AG04450 (cell line): ENCODE measurements around the gene TSC22D3. TPM values are rescaled to one million over a fixed set of nuclear protein-coding genes. Genes with fewer than 3 reads are reported as not detected.
"Not testable (repeated sequence)": the region's sequence is repeated elsewhere in the genome, so short reads cannot be mapped to it uniquely, and the experiment has no call there.

Source experiments
- CTCF ChIA-PET: fragments of 300-600, 350-600 bp; formaldehyde crosslinking; extraction: SDS; loops from one replicate; lab custom pipeline; 2022; ENCODE audit warnings: antibody characterized with exemption, inconsistent platforms; lab: Charles Lee
- POLR2A ChIA-PET: fragments of 350-600 bp; formaldehyde crosslinking; extraction: SDS; loops from one replicate; lab custom pipeline; 2021; ENCODE audit warnings: antibody characterized with exemption, inconsistent platforms; lab: Yijun Ruan, JAX
- DNase-seq: peaks from one replicate; pipeline ENCODE4 v3.0.0-alpha.2; 2011; ENCODE audit warnings: low read depth, low spot score
- H3K27ac ChIP-seq: one replicate; pipeline ENCODE4 v1.5.1; 2012; ENCODE audit warnings: low read depth, low read length, control low read depth
- H3K27me3 ChIP-seq: one replicate; pipeline ENCODE4 v1.6.0; 2012; ENCODE audit warnings: low read length; ENCODE audit not compliant: control insufficient read depth, insufficient read depth
- H3K4me3 ChIP-seq: 2 replicates; pipeline ENCODE4 v1.5.1; 2011; ENCODE audit warnings: mild to moderate bottlenecking, low read depth, low read length, control low read depth
- H3K9me3 ChIP-seq: 2 replicates; pipeline ENCODE4 v1.5.1; 2012; ENCODE audit warnings: low read length; ENCODE audit not compliant: control insufficient read depth, insufficient read depth
- CTCF ChIP-seq: IDR thresholded peaks from 2 replicates; pipeline ENCODE4 v1.5.1; 2011; ENCODE audit warnings: low read depth, low read length, control low read depth, inconsistent platforms
- polyA plus RNA-seq: library from polyadenylated mRNA; depleted of rRNA; stranded (reverse); fragments of >200 nt; gene quantifications from 2 replicates; pipeline ENCODE4 v1.2.3, GENCODE V29; 2011; rRNA removed

TSC22D3 gene
- polyA plus RNA-seq, 1 experiment = 25.3 TPM

- ChIA-PET POLR2A (no interaction called here), CTCF (interaction anchor here (0.6 to 2.2 kb wide), 2 partner anchors 10 to 156 kb away, joined by 4 to 10 read pairs; no protein-coding TSS in a partner anchor)
- DNase-seq = no peak
- Histone ChIP-seq H3K9me3 (no peaks in the 10 kb centered on the region), H3K27me3 (no peaks in the 10 kb centered on the region), H3K4me3 (no peak overlapping the region), H3K27ac (no peak overlapping the region)
- no peak for TF ChIP-seq CTCF
These were observed 105.5 kb downstream of the TSC22D3 start for GRCh38 chrX:107669885-107670628.

- CTCF ChIA-PET = interaction anchor here (2.2 kb wide), 1 partner anchor 10 kb away, joined by 10 read pairs; no protein-coding TSS in a partner anchor
- DNase-seq = no peak
- Histone ChIP-seq H3K9me3 (no peaks in the 10 kb centered on the region), H3K27ac (no peak overlapping the region), H3K4me3 (no peak overlapping the region), H3K27me3 (no peaks in the 10 kb centered on the region)
- POLR2A ChIA-PET = no interaction called here
- TF ChIP-seq CTCF = no peak
These were observed 106.3 kb downstream of the TSC22D3 start for GRCh38 chrX:107669261-107669660.

GRCh38 chrX:107668710-107669109, 106.9 kb downstream of the TSC22D3 start:
- H3K27me3 ChIP-seq, DNase-seq, POLR2A ChIA-PET, H3K27ac ChIP-seq, H3K9me3 ChIP-seq, H3K4me3 ChIP-seq: not testable (repeated sequence)
- CTCF ChIA-PET = interaction anchor here (2.2 kb wide), 1 partner anchor 9 kb away, joined by 10 read pairs; no protein-coding TSS in a partner anchor

DNA sequence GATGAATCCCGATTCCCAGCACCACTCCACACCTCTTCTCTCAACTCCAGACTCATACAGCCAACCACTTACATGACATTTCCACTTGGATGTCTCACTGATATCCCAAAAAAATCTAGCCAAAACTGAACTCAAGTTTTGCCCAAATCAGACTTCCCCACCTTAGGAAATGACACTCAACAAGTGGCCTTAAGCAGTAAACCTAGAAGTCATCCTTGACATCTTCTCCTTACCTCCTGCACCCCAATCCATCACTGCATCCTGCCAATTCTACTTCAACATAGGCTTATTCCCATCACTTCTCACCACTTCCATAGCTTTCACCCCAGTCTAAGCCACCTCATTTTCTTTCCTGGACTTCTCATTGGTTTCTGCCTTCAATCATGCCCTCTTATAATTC, 108.2 kb downstream of the TSC22D3 start:
- no peak for TF ChIP-seq CTCF
- Histone ChIP-seq H3K27ac (no peak overlapping the region), H3K4me3 (no peak overlapping the region), H3K27me3 (no peaks in the 10 kb centered on the region), H3K9me3 (no peaks in the 10 kb centered on the region)
- ChIA-PET POLR2A (no interaction called here), CTCF (no interaction called here)
- DNase-seq = no peak

GRCh38 chrX:107666931-107667330, 108.7 kb downstream of the TSC22D3 start:
- H3K27me3 ChIP-seq = no peaks in the 10 kb centered on the region
- CTCF ChIA-PET = interaction anchor here (0.6 kb wide), 1 partner anchor 274 kb away, joined by 6 read pairs; no protein-coding TSS in a partner anchor

More at GRCh38 chrX:107666931-107667330, 108.7 kb downstream of the TSC22D3 start:
- TF ChIP-seq CTCF = no peak
- no peak for DNase-seq
- H3K4me3 ChIP-seq = no peak overlapping the region
- POLR2A ChIA-PET = no interaction called here
- H3K27ac ChIP-seq = no peak overlapping the region
- H3K9me3 ChIP-seq = no peaks in the 10 kb centered on the region

Other genes with a start within 250 kb of the TSC22D3 start
- 64.2 and 67.9 TPM in 2 replicates for gene PRPS1, start 147.3 kb downstream of the TSC22D3 start, polyA plus RNA-seq
- gene NCBP2L, start 1.9 kb upstream of the TSC22D3 start, polyA plus RNA-seq = not detected in 2 replicates
- 1.3 and 1.6 TPM in 2 replicates for gene MID2, start 50.1 kb upstream of the TSC22D3 start, polyA plus RNA-seq
- not detected in 2 replicates for gene TEX13B, start 206.6 kb upstream of the TSC22D3 start, polyA plus RNA-seq